Keratinocyte (primary cell): Measurements from ENCODE around the gene LCP2. TPM values are rescaled to one million over a fixed set of nuclear protein-coding genes. Genes with fewer than 3 reads are reported as not detected.
"Not testable (repeated sequence)": the region's sequence is repeated elsewhere in the genome, so short reads cannot be mapped to it uniquely, and the experiment has no call there.

Experiments
- DNase-seq: peaks from one replicate; pipeline ENCODE4 v3.0.0-alpha.2; 2011; ENCODE audit warnings: low read depth, missing footprints, low spot score
- FAIRE-seq: peaks from 2 replicates; lab custom pipeline; 2011; peaks lifted over from hg19 to GRCh38; lab: Jason Lieb, UNC
- H2AFZ ChIP-seq: 2 replicates; pipeline ENCODE4 v1.6.0; 2012; ENCODE audit warnings: low read length, control low read depth, inconsistent platforms; ENCODE audit not compliant: control insufficient read depth
- H3K27ac ChIP-seq: 2 replicates; pipeline ENCODE4 v1.5.1; 2011; ENCODE audit warnings: low read length; ENCODE audit not compliant: control insufficient read depth, insufficient read depth
- H3K27me3 ChIP-seq: 3 replicates; pipeline ENCODE4 v1.6.0; 2011; ENCODE audit warnings: low read length; ENCODE audit not compliant: control insufficient read depth, insufficient read depth; ENCODE audit errors: extremely low read depth
- H3K36me3 ChIP-seq, 2 experiments: 2 replicates in 1 of 2; 3 replicates in 1 of 2; pipeline ENCODE4 v1.5.1; 2011; ENCODE audit warnings: low read length in 2 of 2, mild to moderate bottlenecking in 1 of 2; ENCODE audit not compliant: control insufficient read depth in 2 of 2, insufficient read depth in 2 of 2; ENCODE audit errors: extremely low read depth in 1 of 2
- H3K4me1 ChIP-seq: 3 replicates; pipeline ENCODE4 v1.5.1; 2011; ENCODE audit warnings: low read length; ENCODE audit not compliant: control insufficient read depth, insufficient read depth; ENCODE audit errors: extremely low read depth
- H3K4me2 ChIP-seq: 3 replicates; pipeline ENCODE4 v1.6.0; 2011; ENCODE audit warnings: low read depth, low read length; ENCODE audit not compliant: control insufficient read depth, insufficient read depth; ENCODE audit errors: extremely low read depth
- H3K4me3 ChIP-seq, 3 experiments: fragments of 200-600 bp in 1 of 3; sonication (generic) in 1 of 3; 2 replicates in 2 of 3; 3 replicates in 1 of 3; pipeline ENCODE4 v1.5.1; 2011 to 2016; ENCODE audit warnings: low read length in 3 of 3, mild to moderate bottlenecking in 3 of 3, control low read depth in 2 of 3, inconsistent platforms in 1 of 3, low read depth in 1 of 3, mixed read lengths in 1 of 3, mixed run types in 1 of 3, moderate library complexity in 1 of 3; ENCODE audit not compliant: control insufficient read depth in 2 of 3, insufficient read depth in 2 of 3; ENCODE audit errors: extremely low read depth in 1 of 3
- H3K79me2 ChIP-seq: 2 replicates; pipeline ENCODE4 v1.6.0; 2012; ENCODE audit warnings: low read length; ENCODE audit not compliant: control insufficient read depth, insufficient read depth
- H3K9ac ChIP-seq: 3 replicates; pipeline ENCODE4 v1.6.0; 2011; ENCODE audit warnings: low read length; ENCODE audit not compliant: control insufficient read depth, insufficient read depth; ENCODE audit errors: extremely low read depth
- H3K9me1 ChIP-seq: 3 replicates; pipeline ENCODE4 v1.6.0; 2011; ENCODE audit warnings: low read length; ENCODE audit not compliant: control insufficient read depth, insufficient read depth; ENCODE audit errors: extremely low read depth
- H3K9me3 ChIP-seq: 2 replicates; pipeline ENCODE4 v1.5.1; 2012; ENCODE audit warnings: low read depth, low read length; ENCODE audit not compliant: control insufficient read depth
- H4K20me1 ChIP-seq: 3 replicates; pipeline ENCODE4 v1.6.0; 2011; ENCODE audit warnings: low read length; ENCODE audit not compliant: control insufficient read depth, insufficient read depth; ENCODE audit errors: extremely low read depth
- CTCF ChIP-seq, 3 experiments: IDR thresholded peaks in 1 of 3; conservative IDR thresholded peaks in 1 of 3; optimal IDR thresholded peaks in 1 of 3; 2 replicates in 2 of 3; 3 replicates in 1 of 3; pipeline versions ENCODE3 to v1.5.1; 2011; ENCODE audit warnings: low read length in 3 of 3, mild to moderate bottlenecking in 3 of 3, moderate library complexity in 2 of 3, control low read depth in 1 of 3, inconsistent platforms in 1 of 3; ENCODE audit not compliant: insufficient read depth in 2 of 3; ENCODE audit errors: extremely low read depth in 1 of 3
- EZH2 ChIP-seq: IDR thresholded peaks from one replicate; pipeline ENCODE4 v1.6.1; 2012; ENCODE audit warnings: inconsistent platforms, mild to moderate bottlenecking, low read length, moderate library complexity
- dilution Hi-C: fragments of 300-500 bp; cut with MboI; formaldehyde crosslinking; loops from one replicate; pipeline ENCODE4 v1.7.0; 2020; ENCODE audit warnings: low sequenced_read_pairs; ENCODE audit not compliant: extremely low pct_ligation_motif_present
- polyA plus RNA-seq, 5 experiments: library from polyadenylated mRNA; depleted of rRNA in 3 of 5; stranded (reverse) in 3 of 5; stranded (forward) in 1 of 5; unstranded in 1 of 5; fragments of >200 nt; gene quantifications; 1 replicate in 1 of 5; 2 replicates in 3 of 5; 3 replicates in 1 of 5; pipeline versions ENCODE4 v1.2.1 to v1.2.3, GENCODE V29; 2011 to 2012; ENCODE audit warnings: missing spikeins in 2 of 5, low read depth in 1 of 5, low replicate concordance in 1 of 5

Gene LCP2
- polyA plus RNA-seq, 1 donor (not counting 4 experiments of a cell fraction or from before 2014, with no cell fraction given), result not detected

DNA sequence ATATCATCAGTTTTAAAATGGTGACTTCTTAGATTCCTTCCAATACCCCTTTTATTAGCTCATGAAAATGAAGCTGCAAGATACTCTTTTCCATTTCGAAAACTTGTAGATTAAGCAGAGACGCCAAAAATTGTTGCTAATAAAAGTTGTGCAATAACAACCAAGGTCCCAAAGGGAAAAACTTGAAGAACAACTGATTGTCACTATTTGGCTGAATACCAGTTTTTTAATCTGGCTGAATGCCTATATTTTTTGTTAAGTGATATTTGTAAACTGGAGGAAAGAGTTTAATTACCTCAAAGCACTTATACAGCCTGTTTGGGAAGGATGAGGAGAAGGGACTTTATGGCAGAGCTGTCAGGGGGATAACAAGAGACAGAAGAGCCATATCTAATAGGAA, 50.2 kb downstream of the LCP2 start:
- TF ChIP-seq CTCF (optimal IDR thresholded peaks at IDR 0.05 in 1 of 3, IDR thresholded peaks at IDR 0.05 in 1 of 3, conservative IDR thresholded peaks at IDR 0.05 in 1 of 3; ENCODE audit: extremely low read depth in 1 of 3, insufficient read depth in 2 of 3, low read length in 3 of 3), result no peak
- TF ChIP-seq EZH2, result no peak
- DNase-seq, result no peak
- Histone ChIP-seq H3K4me3 (no peak overlapping the region), H4K20me1 (no peaks in the 10 kb centered on the region), H3K27me3 (no peaks in the 10 kb centered on the region), H3K9ac (no peak overlapping the region), H3K27ac (no peak overlapping the region), H3K9me3 (no peaks in the 10 kb centered on the region), H3K4me2 (no peak overlapping the region), H3K4me1 (no peaks in the 10 kb centered on the region), H3K79me2 (no peaks in the 10 kb centered on the region), H3K9me1 (no peaks in the 10 kb centered on the region), H3K36me3 (no peaks in the 10 kb centered on the region), H2AFZ (no peak overlapping the region)
- dilution Hi-C loops, result no loop called here
- FAIRE-seq, result no peak

DNA sequence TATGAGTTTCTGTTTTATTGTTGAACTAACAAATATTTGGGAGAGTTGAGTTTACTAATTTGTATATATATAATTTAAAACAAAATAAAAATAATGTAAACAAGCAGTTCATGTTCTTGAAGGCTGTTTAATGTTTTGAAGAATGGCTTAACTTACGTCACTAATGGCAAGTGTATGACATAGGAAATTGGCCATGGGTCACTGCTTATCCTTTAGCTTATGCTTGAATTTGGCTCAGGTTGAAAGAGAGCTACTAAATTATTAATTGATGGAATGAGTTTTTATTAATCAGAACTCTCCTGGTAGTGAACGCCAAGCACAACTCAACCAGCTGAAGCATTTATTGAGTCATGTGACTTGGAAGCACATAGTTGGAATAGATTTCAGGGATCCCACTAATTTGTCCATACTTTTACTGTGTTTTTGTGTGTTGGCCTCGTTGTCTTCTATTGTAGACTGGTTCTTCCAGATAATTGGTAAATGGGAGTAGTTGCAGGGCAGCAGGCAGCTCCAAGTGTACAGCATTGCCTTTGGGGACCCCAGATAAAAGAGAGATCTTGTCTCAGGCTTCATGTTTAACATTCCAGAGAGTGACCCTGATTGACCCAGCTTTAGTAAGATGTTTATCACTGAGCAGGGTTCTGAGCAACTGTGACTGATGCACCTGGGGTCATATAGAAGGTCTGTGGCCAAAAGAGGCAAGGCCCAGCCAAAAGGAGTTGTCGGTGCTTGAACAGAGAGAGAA, 51.3 kb downstream of the LCP2 start:
- no peak overlapping the region for H2AFZ ChIP-seq
- DNase-seq, result no peak

DNA sequence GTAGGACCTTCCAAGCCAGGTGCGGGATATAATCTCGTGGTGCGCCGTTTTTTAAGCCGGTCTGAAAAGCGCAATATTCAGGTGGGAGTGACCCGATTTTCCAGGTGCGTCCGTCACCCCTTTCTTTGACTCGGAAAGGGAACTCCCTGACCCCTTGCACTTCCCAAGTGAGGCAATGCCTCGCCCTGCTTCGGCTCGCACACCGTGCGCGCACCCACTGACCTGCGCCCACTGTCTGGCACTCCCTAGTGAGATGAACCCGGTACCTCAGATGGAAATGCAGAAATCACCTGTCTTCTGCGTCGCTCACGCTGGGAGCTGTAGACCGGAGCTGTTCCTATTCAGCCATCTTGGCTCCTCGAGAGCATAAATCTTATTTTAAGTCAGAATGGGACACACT, 52.1 kb downstream of the LCP2 start:
- H3K4me3 ChIP-seq, H3K4me1 ChIP-seq, H3K27me3 ChIP-seq, H3K36me3 ChIP-seq, H3K79me2 ChIP-seq, H3K27ac ChIP-seq, H3K9ac ChIP-seq, H3K9me1 ChIP-seq, H3K9me3 ChIP-seq, H3K4me2 ChIP-seq, dilution Hi-C loops, DNase-seq, FAIRE-seq, H2AFZ ChIP-seq, H4K20me1 ChIP-seq: not testable (repeated sequence)

More for the DNA sequence above, 51.3 kb downstream of the LCP2 start:
- no peaks in the 10 kb centered on the region for H3K9me3 ChIP-seq
- no peak overlapping the region for H3K4me2 ChIP-seq
- H3K9me1 ChIP-seq, result no peaks in the 10 kb centered on the region
- H3K4me1 ChIP-seq, result no peaks in the 10 kb centered on the region
- H3K27me3 ChIP-seq, result no peaks in the 10 kb centered on the region
- FAIRE-seq, result no peak
- no peaks in the 10 kb centered on the region for H4K20me1 ChIP-seq
- H3K79me2 ChIP-seq, result no peaks in the 10 kb centered on the region
- dilution Hi-C loops, result no loop called here
- no peak overlapping the region for H3K27ac ChIP-seq
- TF ChIP-seq EZH2 (no peak), CTCF (optimal IDR thresholded peaks at IDR 0.05 in 1 of 3, IDR thresholded peaks at IDR 0.05 in 1 of 3, conservative IDR thresholded peaks at IDR 0.05 in 1 of 3; ENCODE audit: extremely low read depth in 1 of 3, insufficient read depth in 2 of 3, low read length in 3 of 3) (no peak)
- no peak overlapping the region for H3K9ac ChIP-seq
- no peak overlapping the region for H3K4me3 ChIP-seq
- no peaks in the 10 kb centered on the region for H3K36me3 ChIP-seq
